Esophagus (tissue), 2 donors: ENCODE data around the gene ZNF74. TPM values are rescaled to one million over a fixed set of nuclear protein-coding genes. Genes with fewer than 3 reads are reported as not detected.

Experiments used
- H3K27ac ChIP-seq, 2 donors: one replicate each; pipeline ENCODE4 v1.5.1; 2013; ENCODE audit warnings: low read depth in 2 of 2, mild to moderate bottlenecking in 2 of 2, inconsistent platforms in 1 of 2, low read length in 1 of 2, moderate library complexity in 1 of 2
- H3K27me3 ChIP-seq, 2 donors: one replicate each; pipeline ENCODE4 v1.6.1; 2013; ENCODE audit warnings: low read length in 2 of 2, control low read depth in 1 of 2, mild to moderate bottlenecking in 1 of 2; ENCODE audit not compliant: insufficient read depth in 2 of 2, control insufficient read depth in 1 of 2
- H3K36me3 ChIP-seq, 2 donors: one replicate each; pipeline ENCODE4 v1.6.1; 2013; ENCODE audit warnings: low read length in 1 of 2; ENCODE audit not compliant: control insufficient read depth in 2 of 2, insufficient read depth in 2 of 2
- H3K4me1 ChIP-seq, 2 donors: one replicate each; pipeline ENCODE4 v1.6.1; 2013; ENCODE audit warnings: low read length in 1 of 2; ENCODE audit not compliant: control insufficient read depth in 2 of 2, insufficient read depth in 2 of 2
- H3K4me3 ChIP-seq, 2 donors: one replicate each; pipeline ENCODE4 v1.5.1; 2013; ENCODE audit warnings: low read length in 2 of 2, mild to moderate bottlenecking in 2 of 2, low read depth in 1 of 2, moderate library complexity in 1 of 2
- H3K9me3 ChIP-seq, 2 donors: one replicate each; pipeline ENCODE4 v1.6.1; 2013; ENCODE audit warnings: mild to moderate bottlenecking in 2 of 2, low read depth in 1 of 2, low read length in 1 of 2, moderate library complexity in 1 of 2; ENCODE audit not compliant: control insufficient read depth in 2 of 2, insufficient read depth in 1 of 2
- WGBS, 2 donors: extraction: QIAGEN DNeasy Blood & Tissue Kit; methylation state at CpG; one replicate each; pipeline ENCODE4 v1.1.7; 2013; 5-methylcytosine and 5-hydroxymethylcytosine counted together
- polyA plus RNA-seq, 2 donors: library from polyadenylated mRNA; stranded (reverse); fragments of 200-250 nt; gene quantifications; one replicate each; pipeline ENCODE4 v1.2.3, GENCODE V29; 2013
- donor health status: healthy with polysubstance abuse.
- donor health status: Bipolar disorder and iron deficiency.

The ZNF74 gene
- polyA plus RNA-seq, 2 donors: 3.8 to 4.0 TPM

- 55 to 60% methylated on average over 23 of the region's 23 CpGs for WGBS, 2 donors
- Histone ChIP-seq H3K9me3 (peaks cover 0 to 3% of the 10 kb centered on the region in 2 donors), H3K27ac (no peak overlapping the region), H3K4me3 (peak overlapping the region; percentile 17 to 41), H3K36me3 (no peaks in the 10 kb centered on the region), H3K4me1 (peaks cover 5 to 39% of the 10 kb centered on the region in 2 donors), H3K27me3 (peaks cover 1 to 11% of the 10 kb centered on the region in 2 donors)
Observed at GRCh38 chr22:20428496-20429253, 34.7 kb downstream of the ZNF74 start.

- Histone ChIP-seq H3K36me3 (no peaks in the 10 kb centered on the region), H3K4me1 (peaks cover 5 to 39% of the 10 kb centered on the region in 2 donors), H3K9me3 (no peaks in the 10 kb centered on the region), H3K4me3 (peak overlapping the region; percentile 41), H3K27me3 (peaks cover 3 to 11% of the 10 kb centered on the region in 2 donors), H3K27ac (no peak overlapping the region)
- WGBS, 2 donors: 19 to 28% methylated on average over 74 to 75 of the region's 75 CpGs
Observed at GRCh38 chr22:20429254-20430100, 35.5 kb downstream of the ZNF74 start.

- Histone ChIP-seq H3K9me3 (no peaks in the 10 kb centered on the region), H3K4me1 (peaks cover 5 to 34% of the 10 kb centered on the region in 2 donors), H3K36me3 (no peaks in the 10 kb centered on the region), H3K4me3 (peak overlapping the region; percentile 24 to 41), H3K27me3 (peaks cover 3 to 11% of the 10 kb centered on the region in 2 donors), H3K27ac (no peak overlapping the region)
- 34 to 37% methylated on average over 37 of the region's 37 CpGs for WGBS, 2 donors
Observed at GRCh38 chr22:20430101-20430719, 36.3 kb downstream of the ZNF74 start.

GRCh38 chr22:20430720-20431510 lies 37.0 kb downstream of the ZNF74 start:
- 7 to 19% methylated on average over 79 to 94 of the region's 94 CpGs for WGBS, 2 donors
- peak overlapping the region; percentile 12 to 24 for H3K4me3 ChIP-seq
- peaks cover 3 to 11% of the 10 kb centered on the region in 2 donors for H3K27me3 ChIP-seq
- peaks cover 5 to 33% of the 10 kb centered on the region in 2 donors for H3K4me1 ChIP-seq
- H3K9me3 ChIP-seq: no peaks in the 10 kb centered on the region
- no peak overlapping the region for H3K27ac ChIP-seq
- H3K36me3 ChIP-seq: no peaks in the 10 kb centered on the region

GRCh38 chr22:20431511-20432192 lies 37.7 kb downstream of the ZNF74 start:
- WGBS, 2 donors: 39 to 48% methylated on average over 46 to 50 of the region's 50 CpGs
- Histone ChIP-seq H3K27me3 (peaks cover 3 to 11% of the 10 kb centered on the region in 2 donors), H3K4me3 (peak overlapping the region; percentile 12 to 24), H3K4me1 (peaks cover 5 to 29% of the 10 kb centered on the region in 2 donors), H3K27ac (no peak overlapping the region), H3K36me3 (no peaks in the 10 kb centered on the region), H3K9me3 (no peaks in the 10 kb centered on the region)

GRCh38 chr22:20432244-20432686 lies 38.3 kb downstream of the ZNF74 start:
- 84 to 86% methylated on average over 3 of the region's 3 CpGs for whole genome bisulfite sequencing, 2 donors
- Histone ChIP-seq H3K27me3 (peaks cover 3 to 16% of the 10 kb centered on the region in 2 donors), H3K4me1 (peaks cover 12 to 32% of the 10 kb centered on the region in 2 donors), H3K9me3 (no peaks in the 10 kb centered on the region), H3K4me3 (no peak overlapping the region), H3K36me3 (no peaks in the 10 kb centered on the region), H3K27ac (no peak overlapping the region)

GRCh38 chr22:20433191-20433590 lies 39.2 kb downstream of the ZNF74 start:
- Histone ChIP-seq H3K27me3 (peaks cover 3 to 22% of the 10 kb centered on the region in 2 donors), H3K36me3 (no peaks in the 10 kb centered on the region), H3K9me3 (no peaks in the 10 kb centered on the region), H3K27ac (no peak overlapping the region), H3K4me1 (peaks cover 15 to 32% of the 10 kb centered on the region in 2 donors), H3K4me3 (no peak overlapping the region)
- WGBS, 2 donors: 93 to 95% methylated on average over 11 of the region's 11 CpGs

- whole genome bisulfite sequencing, 2 donors: 57 to 63% methylated on average over 4 of the region's 4 CpGs
- H3K4me1 ChIP-seq: peaks cover 15 to 32% of the 10 kb centered on the region in 2 donors
- peaks cover 3 to 25% of the 10 kb centered on the region in 2 donors for H3K27me3 ChIP-seq
Observed at GRCh38 chr22:20433686-20434241, 39.8 kb downstream of the ZNF74 start.

More at GRCh38 chr22:20433686-20434241, 39.8 kb downstream of the ZNF74 start:
- H3K27ac ChIP-seq: no peak overlapping the region
- H3K4me3 ChIP-seq: no peak overlapping the region
- H3K36me3 ChIP-seq: no peaks in the 10 kb centered on the region
- no peaks in the 10 kb centered on the region for H3K9me3 ChIP-seq
